ENCODE data around the gene KIRREL1.

DNA sequence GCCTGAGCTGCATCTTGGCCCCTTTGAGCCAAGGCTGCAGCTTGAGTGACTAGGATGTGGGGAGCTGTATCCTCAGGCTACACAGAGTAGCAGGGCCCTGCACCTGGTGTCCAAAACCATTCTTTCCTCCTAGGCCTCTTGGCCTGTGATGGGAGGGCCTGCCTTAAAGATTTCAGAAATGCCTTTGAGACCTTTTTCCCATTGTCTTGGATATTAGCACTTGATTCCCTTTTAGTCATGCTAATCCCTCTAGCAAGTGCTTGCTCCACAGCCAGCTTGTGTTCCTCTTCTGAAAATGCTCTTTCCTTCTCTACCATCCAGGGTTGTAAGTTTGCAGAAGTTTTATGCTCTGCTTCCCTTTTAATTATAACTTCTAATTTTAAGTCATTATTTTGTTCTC, 21.7 kb upstream of the KIRREL1 start:
- TF ChIP-seq, protein P1, sequence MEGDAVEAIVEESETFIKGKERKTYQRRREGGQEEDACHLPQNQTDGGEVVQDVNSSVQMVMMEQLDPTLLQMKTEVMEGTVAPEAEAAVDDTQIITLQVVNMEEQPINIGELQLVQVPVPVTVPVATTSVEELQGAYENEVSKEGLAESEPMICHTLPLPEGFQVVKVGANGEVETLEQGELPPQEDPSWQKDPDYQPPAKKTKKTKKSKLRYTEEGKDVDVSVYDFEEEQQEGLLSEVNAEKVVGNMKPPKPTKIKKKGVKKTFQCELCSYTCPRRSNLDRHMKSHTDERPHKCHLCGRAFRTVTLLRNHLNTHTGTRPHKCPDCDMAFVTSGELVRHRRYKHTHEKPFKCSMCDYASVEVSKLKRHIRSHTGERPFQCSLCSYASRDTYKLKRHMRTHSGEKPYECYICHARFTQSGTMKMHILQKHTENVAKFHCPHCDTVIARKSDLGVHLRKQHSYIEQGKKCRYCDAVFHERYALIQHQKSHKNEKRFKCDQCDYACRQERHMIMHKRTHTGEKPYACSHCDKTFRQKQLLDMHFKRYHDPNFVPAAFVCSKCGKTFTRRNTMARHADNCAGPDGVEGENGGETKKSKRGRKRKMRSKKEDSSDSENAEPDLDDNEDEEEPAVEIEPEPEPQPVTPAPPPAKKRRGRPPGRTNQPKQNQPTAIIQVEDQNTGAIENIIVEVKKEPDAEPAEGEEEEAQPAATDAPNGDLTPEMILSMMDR (IDR thresholded peaks at IDR 0.05): no peak
- no peak for TF ChIP-seq POLR2A (IDR thresholded peaks at IDR 0.05)
